Glutamatergic neuron (in vitro differentiated cells): ENCODE data around the gene TBC1D19. TPM values are rescaled to one million over a fixed set of nuclear protein-coding genes. Genes with fewer than 3 reads are reported as not detected.

ENCODE experiments used
- DNase-seq: peaks from one replicate; pipeline ENCODE4 v3.0.0; 2022
- H3K27ac Mint-ChIP-seq: one replicate; pipeline ENCODE4 v1.8.0; 2020; ENCODE audit warnings: mild to moderate bottlenecking, mixed read lengths, inconsistent platforms; ENCODE audit not compliant: unreplicated experiment
- H3K27me3 Mint-ChIP-seq: one replicate; pipeline ENCODE4 v1.8.0; 2020; ENCODE audit warnings: mild to moderate bottlenecking, moderate library complexity, mixed read lengths, inconsistent platforms; ENCODE audit not compliant: unreplicated experiment
- H3K36me3 Mint-ChIP-seq: one replicate; pipeline ENCODE4 v1.8.0; 2020; ENCODE audit warnings: mild to moderate bottlenecking, mixed read lengths, inconsistent platforms; ENCODE audit not compliant: unreplicated experiment
- H3K4me1 Mint-ChIP-seq: one replicate; pipeline ENCODE4 v1.8.0; 2020; ENCODE audit warnings: mild to moderate bottlenecking, low read depth, mixed read lengths, inconsistent platforms; ENCODE audit not compliant: unreplicated experiment
- H3K4me3 Mint-ChIP-seq: one replicate; pipeline ENCODE4 v1.8.0; 2020; ENCODE audit warnings: mild to moderate bottlenecking, mixed read lengths, inconsistent platforms; ENCODE audit not compliant: unreplicated experiment
- H3K9me3 Mint-ChIP-seq: one replicate; pipeline ENCODE4 v1.8.0; 2020; ENCODE audit warnings: mild to moderate bottlenecking, moderate library complexity, mixed read lengths, inconsistent platforms; ENCODE audit not compliant: unreplicated experiment
- total RNA-seq: library from RNA; stranded (reverse); fragmentation: NEBNext Ultra II Directional; extraction: Animal tissue kit (Norgen Biotek cat#: 25700); gene quantifications from one replicate; pipeline ENCODE4 v1.2.1, GENCODE V29; 2021; ENCODE audit not compliant: unreplicated experiment
- TF ChIP-seq, protein P1 (sequence below): fragments of 200-600 bp; sonication (generic); IDR thresholded peaks from one replicate; pipeline ENCODE4 v1.5.0; 2021; ENCODE audit not compliant: partially characterized antibody, unreplicated experiment

TBC1D19 gene
- total RNA-seq, 1 donor from 2014 or later, result 21.2 TPM

- no peak overlapping the region for H3K27ac Mint-ChIP-seq
- H3K9me3 Mint-ChIP-seq, result no peaks in the 10 kb centered on the region
- TF ChIP-seq, protein P1, sequence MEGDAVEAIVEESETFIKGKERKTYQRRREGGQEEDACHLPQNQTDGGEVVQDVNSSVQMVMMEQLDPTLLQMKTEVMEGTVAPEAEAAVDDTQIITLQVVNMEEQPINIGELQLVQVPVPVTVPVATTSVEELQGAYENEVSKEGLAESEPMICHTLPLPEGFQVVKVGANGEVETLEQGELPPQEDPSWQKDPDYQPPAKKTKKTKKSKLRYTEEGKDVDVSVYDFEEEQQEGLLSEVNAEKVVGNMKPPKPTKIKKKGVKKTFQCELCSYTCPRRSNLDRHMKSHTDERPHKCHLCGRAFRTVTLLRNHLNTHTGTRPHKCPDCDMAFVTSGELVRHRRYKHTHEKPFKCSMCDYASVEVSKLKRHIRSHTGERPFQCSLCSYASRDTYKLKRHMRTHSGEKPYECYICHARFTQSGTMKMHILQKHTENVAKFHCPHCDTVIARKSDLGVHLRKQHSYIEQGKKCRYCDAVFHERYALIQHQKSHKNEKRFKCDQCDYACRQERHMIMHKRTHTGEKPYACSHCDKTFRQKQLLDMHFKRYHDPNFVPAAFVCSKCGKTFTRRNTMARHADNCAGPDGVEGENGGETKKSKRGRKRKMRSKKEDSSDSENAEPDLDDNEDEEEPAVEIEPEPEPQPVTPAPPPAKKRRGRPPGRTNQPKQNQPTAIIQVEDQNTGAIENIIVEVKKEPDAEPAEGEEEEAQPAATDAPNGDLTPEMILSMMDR, result no peak
- H3K36me3 Mint-ChIP-seq, result no peaks in the 10 kb centered on the region
- no peak overlapping the region for H3K4me3 Mint-ChIP-seq
- peaks cover 8% of the 10 kb centered on the region for H3K4me1 Mint-ChIP-seq
- DNase-seq, result no peak
- H3K27me3 Mint-ChIP-seq, result no peaks in the 10 kb centered on the region
These were observed 208.8 kb downstream of the TBC1D19 start for GRCh38 chr4:26792639-26793038.

DNA sequence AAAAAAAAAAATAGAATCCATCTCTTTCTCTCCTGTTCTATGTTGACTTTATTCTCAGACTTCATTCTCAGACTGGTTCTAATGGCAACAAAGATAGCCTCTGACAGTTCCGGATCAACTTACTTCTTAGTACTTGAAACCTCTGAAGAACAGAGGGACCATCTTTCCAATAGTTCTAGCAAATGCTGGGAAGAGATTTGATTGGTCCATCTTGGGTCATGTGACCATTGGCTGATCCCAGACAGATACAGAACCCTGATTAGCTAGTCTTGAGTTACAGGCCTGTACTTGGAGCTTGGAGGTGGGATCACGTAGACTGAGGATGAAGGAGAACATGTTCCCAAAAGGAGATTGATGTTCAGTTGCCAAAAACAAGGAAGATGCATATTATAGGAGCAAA is 209.9 kb downstream of the TBC1D19 start:
- H3K4me1 Mint-ChIP-seq, result no peaks in the 10 kb centered on the region
- no peak overlapping the region for H3K4me3 Mint-ChIP-seq
- no peaks in the 10 kb centered on the region for H3K36me3 Mint-ChIP-seq
- no peaks in the 10 kb centered on the region for H3K27me3 Mint-ChIP-seq
- no peak overlapping the region for H3K27ac Mint-ChIP-seq
- H3K9me3 Mint-ChIP-seq, result no peaks in the 10 kb centered on the region
- no peak for DNase-seq
- TF ChIP-seq, protein P1, result no peak

- no peak overlapping the region for H3K4me3 Mint-ChIP-seq
- H3K4me1 Mint-ChIP-seq, result no peaks in the 10 kb centered on the region
- H3K27me3 Mint-ChIP-seq, result no peaks in the 10 kb centered on the region
- H3K27ac Mint-ChIP-seq, result no peak overlapping the region
- no peak for DNase-seq
- no peaks in the 10 kb centered on the region for H3K36me3 Mint-ChIP-seq
- TF ChIP-seq, protein P1, result no peak
- H3K9me3 Mint-ChIP-seq, result no peaks in the 10 kb centered on the region
These were observed 212.2 kb downstream of the TBC1D19 start for GRCh38 chr4:26796081-26796480.

DNA sequence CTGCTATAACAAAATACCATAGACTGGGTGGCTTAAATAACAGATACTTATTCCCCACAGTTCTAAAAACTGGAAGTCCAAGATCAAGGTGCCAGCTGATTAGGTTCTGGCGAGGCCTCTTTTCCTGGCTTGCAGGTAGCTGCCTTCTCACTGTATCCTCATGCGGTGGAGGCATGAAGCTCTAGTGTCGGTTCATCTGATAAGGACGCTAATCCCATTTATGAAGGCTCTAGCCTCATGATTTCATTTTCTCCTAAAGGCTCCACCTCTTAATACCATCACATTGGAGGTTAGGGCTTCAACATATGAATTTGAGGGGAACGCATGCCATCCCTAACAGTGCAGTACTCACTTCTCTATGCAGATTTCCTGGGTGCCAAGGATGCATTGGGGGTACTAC is 218.9 kb downstream of the TBC1D19 start:
- Mint-ChIP-seq H3K9me3 (peaks cover 4% of the 10 kb centered on the region), H3K4me3 (no peak overlapping the region), H3K27ac (peak overlapping the region; percentile 85)

GRCh38 chr4:26803211-26803861 is 219.5 kb downstream of the TBC1D19 start:
- Mint-ChIP-seq H3K4me1 (peaks cover 18% of the 10 kb centered on the region), H3K9me3 (peaks cover 4% of the 10 kb centered on the region), H3K27ac (peak overlapping the region; percentile 85), H3K4me3 (no peak overlapping the region), H3K36me3 (no peaks in the 10 kb centered on the region), H3K27me3 (no peaks in the 10 kb centered on the region)
- TF ChIP-seq, protein P1, result no peak
- no peak for DNase-seq

More for the DNA sequence above, 218.9 kb downstream of the TBC1D19 start:
- no peaks in the 10 kb centered on the region for H3K27me3 Mint-ChIP-seq
- H3K4me1 Mint-ChIP-seq, result peaks cover 18% of the 10 kb centered on the region
- TF ChIP-seq, protein P1, result no peak
- H3K36me3 Mint-ChIP-seq, result no peaks in the 10 kb centered on the region
- no peak for DNase-seq
